ENCODE data around the gene TAF1A. TPM values are rescaled to one million over a fixed set of nuclear protein-coding genes. Genes with fewer than 3 reads are reported as not detected.

Gene TAF1A
- total and polyA plus RNA-seq, 2 experiments from 2014 or later = 5.4 to 5.6 TPM

- Histone ChIP-seq H3K4me2 (ENCODE audit: unreplicated experiment) (no peak overlapping the region), H4K20me1 (ENCODE audit: insufficient read depth) (no peaks in the 10 kb centered on the region), H3K9me3 (ENCODE audit: low read depth) (no peaks in the 10 kb centered on the region), H3K27ac (no peak overlapping the region), H3K4me3 (no peak overlapping the region), H2AFZ (no peak overlapping the region), H3K79me2 (ENCODE audit: insufficient read depth) (no peaks in the 10 kb centered on the region), H3K36me3 (ENCODE audit: low read depth) (no peaks in the 10 kb centered on the region), H3K4me1 (ENCODE audit: insufficient read depth) (no peaks in the 10 kb centered on the region), H3K9me2 (ENCODE audit: insufficient read depth) (no peaks in the 10 kb centered on the region), H3K27me3 (replicated peaks; ENCODE audit: insufficient read depth) (no peaks in the 10 kb centered on the region), H3K9ac (no peak overlapping the region), H3F3A (ENCODE audit: insufficient read depth) (0 out of 2 replicates have a peak, but pooled peaks cover 8% of the 10 kb centered on the region)
- peak; percentile 67 for DNase-seq
- 87% methylated on average over 7 of the region's 7 CpGs for WGBS, 2 experiments (ENCODE audit: low coverage in 1 of 2, low lambda C conversion rate in 2 of 2, missing lambda C conversion rate in 2 of 2)
- no peak for TF ChIP-seq EZH2phosphoT487 (IDR thresholded peaks at IDR 0.05; ENCODE audit: insufficient read depth, low read depth)
- TF ChIP-seq EZH2 (IDR thresholded peaks at IDR 0.05; ENCODE audit: insufficient read depth, poor library complexity, severe bottlenecking) = no peak
- in situ Hi-C loops (cut with MboI) = no loop called here
Measured at GRCh38 chr1:222521299-222522104, 68.2 kb downstream of the TAF1A start.

Other genes with a start within 250 kb of the TAF1A start
- 0.25 and 1.3 TPM in 2 replicates for gene HHIPL2, start 41.8 kb downstream of the TAF1A start, total RNA-seq (2014; rRNA removed; shearing (Covaris generic))
- 0.71 and 1.3 TPM in 2 replicates for gene HHIPL2, start 41.8 kb downstream of the TAF1A start, polyA plus RNA-seq (2016; fragmentation: Nextera tagmentation; extraction: Ambion mirVana)
- 28.2 and 35.8 TPM in 2 replicates for gene MIA3, start 28.2 kb upstream of the TAF1A start, total RNA-seq (2014; rRNA removed; shearing (Covaris generic))
- gene MIA3, start 28.2 kb upstream of the TAF1A start, polyA plus RNA-seq (2016; fragmentation: Nextera tagmentation; extraction: Ambion mirVana) = 44.5 and 47.5 TPM in 2 replicates
- gene AIDA, start 122.6 kb upstream of the TAF1A start, total RNA-seq (2014; rRNA removed; shearing (Covaris generic)) = 61.6 and 66.4 TPM in 2 replicates
- 63.0 and 63.6 TPM in 2 replicates for gene AIDA, start 122.6 kb upstream of the TAF1A start, polyA plus RNA-seq (2016; fragmentation: Nextera tagmentation; extraction: Ambion mirVana)
- 97.7 and 108 TPM in 2 replicates for gene BROX, start 122.6 kb upstream of the TAF1A start, total RNA-seq (2014; rRNA removed; shearing (Covaris generic))
- 75.7 and 77.2 TPM in 2 replicates for gene BROX, start 122.6 kb upstream of the TAF1A start, polyA plus RNA-seq (2016; fragmentation: Nextera tagmentation; extraction: Ambion mirVana)
- not detected in 2 replicates for gene FAM177B, start 147.3 kb upstream of the TAF1A start, total RNA-seq (2014; rRNA removed; shearing (Covaris generic))
- not detected in 2 replicates for gene FAM177B, start 147.3 kb upstream of the TAF1A start, polyA plus RNA-seq (2016; fragmentation: Nextera tagmentation; extraction: Ambion mirVana)
- gene DISP1, start 225.1 kb upstream of the TAF1A start, total RNA-seq (2014; rRNA removed; shearing (Covaris generic)) = 1.5 and 2.6 TPM in 2 replicates
- gene DISP1, start 225.1 kb upstream of the TAF1A start, polyA plus RNA-seq (2016; fragmentation: Nextera tagmentation; extraction: Ambion mirVana) = 3.1 and 3.6 TPM in 2 replicates